Right cardiac atrium (tissue), 5 donors: ENCODE results near the gene PRTN3. TPM values are rescaled to one million over a fixed set of nuclear protein-coding genes. Genes with fewer than 3 reads are reported as not detected.
A peak's percentile ranks its signal among the peaks of the same experiment; 100 is the strongest.

Experiments
- ATAC-seq, 2 donors: fragments of 200-7000 bp; cut with Tn5 transposase; one replicate each; pipeline versions ENCODE4 v1.8.0 to v1.9.1; 2020; ENCODE audit warnings: moderate library complexity in 2 of 2, mild to moderate bottlenecking in 1 of 2
- DNase-seq, 3 donors: peaks; one replicate each; pipeline ENCODE4 v3.0.0-alpha.2; 2020
- H3K27ac ChIP-seq: one replicate; pipeline ENCODE4 v1.5.1; 2013; ENCODE audit warnings: mild to moderate bottlenecking, low read length, control low read depth, moderate library complexity
- H3K27me3 ChIP-seq: one replicate; pipeline ENCODE4 v1.6.1; 2013; ENCODE audit not compliant: control insufficient read depth, insufficient read depth
- H3K4me1 ChIP-seq: one replicate; pipeline ENCODE4 v1.6.1; 2013; ENCODE audit warnings: low read length; ENCODE audit not compliant: control insufficient read depth, insufficient read depth
- H3K4me3 ChIP-seq: one replicate; pipeline ENCODE4 v1.5.1; 2013; ENCODE audit warnings: low read length, control low read depth
- H3K9me3 ChIP-seq: one replicate; pipeline ENCODE4 v1.6.1; 2013; ENCODE audit warnings: low read length; ENCODE audit not compliant: control insufficient read depth
- WGBS: extraction: QIAGEN DNeasy Blood & Tissue Kit; methylation state at CpG from one replicate; pipeline ENCODE4 v1.1.7; 2013; 5-methylcytosine and 5-hydroxymethylcytosine counted together
- intact Hi-C, 4 donors: fragments of 100-400 bp; cut with DNase I; formaldehyde crosslinking; loops; one replicate each; pipeline versions ENCODE4 v1.11.0 to v1.14.0; 2022 to 2023
- polyA plus RNA-seq: library from polyadenylated mRNA; stranded (reverse); fragments of 200-250 nt; gene quantifications from one replicate; pipeline ENCODE4 v1.2.3, GENCODE V29; 2013
- total RNA-seq, 4 donors: library from RNA; stranded (reverse); fragmentation: NEBNext Ultra II Directional; extraction: Animal tissue kit (Norgen Biotek cat#: 25700); gene quantifications; one replicate each; pipeline ENCODE4 v1.2.1, GENCODE V29; 2021
- donor health status: healthy with polysubstance abuse.
- donor health status: DM: no; HTN: yes; CAD: no.
- donor health status: DM: no; HTN: no; CAD: no.
- donor health status: DM: no; HTN: yes; CAD: no; lungs with severe emphysema.
- donor health status: DM: yes; HTN: yes; CAD: no.

PRTN3 gene
- total and polyA plus RNA-seq, 5 donors: not detected

DNA sequence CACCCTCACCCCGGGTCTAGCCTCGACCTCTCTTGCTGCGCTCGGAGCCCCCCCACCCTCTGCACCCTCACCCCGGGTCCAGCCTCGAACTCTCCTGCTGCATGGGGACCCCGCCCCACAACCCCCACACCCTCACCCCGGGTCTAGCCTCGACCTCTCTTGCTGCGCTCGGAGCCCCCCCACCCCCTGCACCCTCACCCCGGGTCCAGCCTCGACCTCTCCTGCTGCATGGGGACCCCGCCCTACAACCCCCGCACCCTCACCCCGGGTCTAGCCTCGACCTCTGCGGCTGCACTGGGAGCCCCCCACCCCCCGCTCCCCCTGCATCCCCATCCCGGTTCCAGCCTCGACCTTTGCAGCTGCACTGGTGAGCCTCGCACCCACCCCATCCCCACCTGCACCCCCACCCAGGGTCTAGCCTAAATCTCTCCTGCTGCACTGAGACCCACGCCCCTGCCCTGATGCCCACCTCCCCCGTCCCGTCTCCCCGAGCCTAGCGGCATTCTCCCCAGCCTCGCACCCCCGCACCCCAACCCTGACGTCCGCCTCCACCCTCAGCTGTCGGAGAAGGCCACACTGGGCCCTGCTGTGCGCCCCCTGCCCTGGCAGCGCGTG, 20.4 kb downstream of the PRTN3 start:
- Histone ChIP-seq H3K4me1 (no peaks in the 10 kb centered on the region), H3K4me3 (peak overlapping the region; percentile 54), H3K27me3 (no peaks in the 10 kb centered on the region), H3K27ac (no peak overlapping the region), H3K9me3 (no peaks in the 10 kb centered on the region)
- DNase-seq (peak in 1 of 3 donors; percentile 58), ATAC-seq (no peak)
- WGBS: 68% methylated on average over 34 of the region's 35 CpGs
- intact Hi-C loops: loop anchor here in 2 of 4 donors (10.0 kb wide), 1 partner anchor 54 kb away; the partner anchor contains the start of genes KISS1R (in 2 of the 2) and R3HDM4 (in 2 of the 2)

DNA sequence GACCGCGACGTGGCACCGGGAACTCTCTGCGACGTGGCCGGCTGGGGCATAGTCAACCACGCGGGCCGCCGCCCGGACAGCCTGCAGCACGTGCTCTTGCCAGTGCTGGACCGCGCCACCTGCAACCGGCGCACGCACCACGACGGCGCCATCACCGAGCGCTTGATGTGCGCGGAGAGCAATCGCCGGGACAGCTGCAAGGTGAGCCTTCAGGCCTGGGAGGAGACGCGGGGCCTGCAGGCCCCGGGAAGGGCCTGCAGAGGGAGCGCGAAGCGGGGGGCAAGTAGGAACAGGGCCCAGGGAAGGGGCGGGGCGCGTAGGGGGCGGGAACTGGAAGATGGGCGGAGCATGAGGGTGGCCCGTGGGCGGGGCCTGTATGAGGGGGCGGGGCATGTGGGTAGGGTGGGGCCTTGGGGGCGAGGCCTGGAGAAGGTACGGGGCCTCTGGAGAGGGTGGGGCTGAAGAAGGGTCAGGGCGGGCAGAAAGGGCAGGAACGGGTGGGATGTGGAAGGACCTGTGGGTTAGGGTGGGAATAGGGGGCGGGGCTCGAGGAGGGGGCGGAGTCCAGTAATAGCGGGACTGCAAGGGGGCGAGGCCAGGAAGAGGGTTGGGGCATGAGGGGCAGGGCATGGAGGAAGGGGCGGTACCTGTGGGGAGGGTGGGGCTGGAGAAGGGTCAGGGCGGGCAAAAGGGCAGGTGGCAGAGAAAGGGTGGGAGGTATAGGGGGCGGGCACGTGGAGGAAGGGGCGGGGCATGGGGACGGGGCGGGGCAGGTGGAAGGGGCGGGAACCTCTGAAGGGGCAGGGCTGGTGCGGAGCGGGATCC, 21.2 kb downstream of the PRTN3 start:
- peak; percentile 55 to 81 (median 78) for DNase-seq
- no peaks in the 10 kb centered on the region for H3K4me1 ChIP-seq
- no peak overlapping the region for H3K27ac ChIP-seq
- 25% methylated on average over 60 of the region's 60 CpGs for WGBS
- no peaks in the 10 kb centered on the region for H3K27me3 ChIP-seq
- H3K9me3 ChIP-seq: no peaks in the 10 kb centered on the region
- ATAC-seq: peak in 1 of 2 donors; percentile 25
- intact Hi-C loops: loop anchor here in 2 of 4 donors (10.0 kb wide), 1 partner anchor 53 kb away; the partner anchor contains the start of genes KISS1R (in 2 of the 2) and R3HDM4 (in 2 of the 2)
- no peak overlapping the region for H3K4me3 ChIP-seq

DNA sequence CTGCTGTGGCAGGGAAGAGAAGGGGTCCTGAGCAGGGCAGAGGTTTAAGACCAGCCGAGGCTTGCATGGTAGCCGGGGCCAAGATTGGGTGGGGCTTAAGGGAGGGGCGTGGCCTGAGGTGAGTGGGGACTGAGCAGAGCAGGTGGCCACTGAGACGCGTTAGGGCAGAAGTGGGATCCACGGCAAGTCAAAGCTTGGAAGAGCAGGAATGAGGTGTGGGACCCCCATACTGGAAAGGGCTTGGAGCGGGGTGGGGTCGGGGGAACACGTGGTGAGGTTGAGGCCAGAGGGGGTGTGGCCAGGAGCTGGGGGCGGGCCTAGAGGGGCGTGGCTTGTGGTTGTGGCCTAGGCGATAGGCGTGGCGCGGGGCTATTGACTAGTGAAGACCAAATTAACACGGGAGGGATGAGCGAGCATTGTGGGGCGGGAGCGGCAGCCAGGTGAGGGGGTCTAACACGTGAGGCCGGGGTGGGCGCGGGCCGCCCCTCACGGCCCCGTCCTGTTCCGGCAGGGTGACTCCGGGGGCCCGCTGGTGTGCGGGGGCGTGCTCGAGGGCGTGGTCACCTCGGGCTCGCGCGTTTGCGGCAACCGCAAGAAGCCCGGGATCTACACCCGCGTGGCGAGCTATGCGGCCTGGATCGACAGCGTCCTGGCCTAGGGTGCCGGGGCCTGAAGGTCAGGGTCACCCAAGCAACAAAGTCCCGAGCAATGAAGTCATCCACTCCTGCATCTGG, 21.9 kb downstream of the PRTN3 start:
- Histone ChIP-seq H3K4me3 (no peak overlapping the region), H3K4me1 (no peaks in the 10 kb centered on the region), H3K27me3 (no peaks in the 10 kb centered on the region), H3K27ac (no peak overlapping the region), H3K9me3 (no peaks in the 10 kb centered on the region)
- DNase-seq: peak; percentile 70 to 89 (median 87)
- intact Hi-C loops: loop anchor here in 2 of 4 donors (10.0 kb wide), 1 partner anchor 52 kb away; the partner anchor contains the start of genes KISS1R (in 2 of the 2) and R3HDM4 (in 2 of the 2)
- ATAC-seq: peak in 1 of 2 donors; percentile 31
- 23% methylated on average over 48 of the region's 48 CpGs for WGBS

DNA sequence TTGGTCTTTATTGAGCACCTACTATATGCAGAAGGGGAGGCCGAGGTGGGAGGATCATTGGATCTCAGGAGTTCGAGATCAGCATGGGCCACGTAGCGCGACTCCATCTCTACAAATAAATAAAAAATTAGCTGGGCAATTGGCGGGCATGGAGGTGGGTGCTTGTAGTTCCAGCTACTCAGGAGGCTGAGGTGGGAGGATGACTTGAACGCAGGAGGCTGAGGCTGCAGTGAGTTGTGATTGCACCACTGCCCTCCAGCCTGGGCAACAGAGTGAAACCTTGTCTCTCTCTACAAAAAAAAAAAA, 22.5 kb downstream of the PRTN3 start:
- Histone ChIP-seq H3K4me1 (no peaks in the 10 kb centered on the region), H3K4me3 (no peak overlapping the region), H3K27ac (no peak overlapping the region), H3K27me3 (no peaks in the 10 kb centered on the region), H3K9me3 (no peaks in the 10 kb centered on the region)
- DNase-seq: peak in 1 of 3 donors; percentile 38
- ATAC-seq: no peak
- intact Hi-C loops: loop anchor here in 2 of 4 donors (10.0 kb wide), 1 partner anchor 52 kb away; the partner anchor contains the start of genes KISS1R (in 2 of the 2) and R3HDM4 (in 2 of the 2)
- WGBS: 72% methylated on average over 7 of the region's 7 CpGs

DNA sequence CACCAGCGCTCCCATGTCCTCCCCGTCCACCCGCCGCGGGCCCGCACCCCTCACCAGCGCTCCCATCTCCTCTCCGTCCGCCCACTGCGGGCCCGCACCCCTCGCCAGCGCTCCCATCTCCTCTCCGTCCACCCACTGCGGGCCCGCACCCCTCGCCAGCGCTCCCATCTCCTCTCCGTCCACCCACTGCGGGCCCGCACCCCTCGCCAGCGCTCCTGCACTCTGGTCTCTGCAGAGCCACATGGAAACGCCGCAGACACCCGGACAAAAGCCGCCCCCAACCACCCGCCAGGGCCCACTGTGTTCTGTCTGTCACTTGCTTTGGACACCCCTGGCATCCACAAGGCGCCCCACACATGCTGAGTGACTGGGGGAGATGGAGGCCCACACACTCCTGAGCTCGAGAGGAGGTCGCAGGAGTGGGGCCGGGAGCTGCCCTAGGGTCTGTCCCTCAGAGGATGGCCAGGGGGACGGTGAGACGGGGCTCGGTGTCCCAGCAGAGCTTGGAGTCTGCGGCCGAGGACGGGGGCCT, 26.0 kb downstream of the PRTN3 start:
- ATAC-seq: no peak
- intact Hi-C loops: loop anchor here in 2 of 4 donors (10.0 kb wide), 1 partner anchor 48 kb away; the partner anchor contains the start of genes KISS1R (in 2 of the 2) and R3HDM4 (in 2 of the 2)
- Histone ChIP-seq H3K27ac (no peak overlapping the region), H3K4me1 (no peaks in the 10 kb centered on the region), H3K27me3 (no peaks in the 10 kb centered on the region), H3K4me3 (no peak overlapping the region), H3K9me3 (no peaks in the 10 kb centered on the region)
- WGBS: 86% methylated on average over 38 of the region's 38 CpGs
- peak in 1 of 3 donors; percentile 69 for DNase-seq

DNA sequence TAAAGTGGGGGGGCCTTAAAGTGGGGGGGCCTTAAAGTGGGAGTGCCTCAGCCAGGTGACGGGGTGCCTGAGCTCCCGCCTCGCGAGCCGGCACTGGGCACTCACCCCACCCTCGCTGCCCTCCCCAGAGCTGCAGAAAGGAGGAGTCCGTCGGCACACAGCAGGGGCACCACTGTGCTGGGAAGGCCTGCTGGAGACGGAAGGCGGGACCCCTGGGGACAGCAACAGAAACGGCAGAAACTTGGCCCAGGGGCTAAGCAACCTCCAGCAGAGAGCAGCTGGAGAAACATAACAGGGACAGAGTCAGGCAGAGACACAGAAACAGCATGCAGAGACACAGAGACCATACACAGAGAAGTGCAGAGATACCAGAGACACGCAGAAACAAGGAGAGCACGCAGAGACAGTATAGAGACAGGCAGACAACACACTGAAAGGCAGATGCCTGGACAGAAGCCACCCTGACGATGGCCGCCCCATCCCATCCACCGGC, 26.5 kb downstream of the PRTN3 start:
- Histone ChIP-seq H3K4me3 (no peak overlapping the region), H3K27ac (no peak overlapping the region), H3K4me1 (no peaks in the 10 kb centered on the region), H3K9me3 (no peaks in the 10 kb centered on the region), H3K27me3 (no peaks in the 10 kb centered on the region)
- intact Hi-C loops: loop anchor here in 2 of 4 donors (10.0 kb wide), 1 partner anchor 47 kb away; the partner anchor contains the start of genes KISS1R (in 2 of the 2) and R3HDM4 (in 2 of the 2)
- ATAC-seq: no peak
- DNase-seq: peak in 2 of 3 donors; percentile 76 to 84
- WGBS: 61% methylated on average over 16 of the region's 16 CpGs

DNA sequence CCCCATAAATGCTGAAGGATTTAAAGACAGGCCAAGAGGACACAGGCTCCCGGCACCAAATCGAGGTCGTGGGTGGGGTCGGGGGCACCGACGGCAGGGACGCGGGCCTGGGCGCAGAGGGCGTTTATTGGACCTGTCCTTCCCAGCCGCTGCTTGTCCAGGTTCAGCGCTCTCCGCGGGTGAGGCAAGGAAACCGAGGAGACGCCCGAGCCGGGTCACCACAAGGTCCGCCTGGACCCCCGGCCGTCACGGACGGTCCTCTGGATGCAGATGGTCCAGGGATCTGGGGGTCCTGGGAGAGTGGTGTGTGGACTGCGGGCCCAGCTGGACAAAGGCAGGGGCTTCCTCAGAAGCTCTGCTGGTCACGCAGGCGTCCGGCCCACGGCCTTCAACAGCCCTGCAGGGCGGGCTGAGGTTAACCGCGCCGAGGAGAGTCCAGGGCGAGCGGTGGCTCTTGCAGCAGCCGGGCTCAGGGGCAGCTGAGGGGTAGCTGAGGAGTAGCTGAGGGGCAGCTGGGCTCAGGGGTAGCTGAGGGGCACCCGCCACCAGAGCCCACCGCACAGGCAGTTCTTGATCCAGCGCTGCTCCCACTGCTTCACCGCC, 27.2 kb downstream of the PRTN3 start:
- no peaks in the 10 kb centered on the region for H3K9me3 ChIP-seq
- intact Hi-C loops: loop anchor here in 2 of 4 donors (10.0 kb wide), 1 partner anchor 47 kb away; the partner anchor contains the start of genes KISS1R (in 2 of the 2) and R3HDM4 (in 2 of the 2)
- H3K27me3 ChIP-seq: no peaks in the 10 kb centered on the region
- no peak overlapping the region for H3K4me3 ChIP-seq
- H3K4me1 ChIP-seq: no peaks in the 10 kb centered on the region
- DNase-seq: peak in 1 of 3 donors; percentile 61
- H3K27ac ChIP-seq: no peak overlapping the region
- ATAC-seq: no peak
- WGBS: 92% methylated on average over 39 of the region's 39 CpGs

DNA sequence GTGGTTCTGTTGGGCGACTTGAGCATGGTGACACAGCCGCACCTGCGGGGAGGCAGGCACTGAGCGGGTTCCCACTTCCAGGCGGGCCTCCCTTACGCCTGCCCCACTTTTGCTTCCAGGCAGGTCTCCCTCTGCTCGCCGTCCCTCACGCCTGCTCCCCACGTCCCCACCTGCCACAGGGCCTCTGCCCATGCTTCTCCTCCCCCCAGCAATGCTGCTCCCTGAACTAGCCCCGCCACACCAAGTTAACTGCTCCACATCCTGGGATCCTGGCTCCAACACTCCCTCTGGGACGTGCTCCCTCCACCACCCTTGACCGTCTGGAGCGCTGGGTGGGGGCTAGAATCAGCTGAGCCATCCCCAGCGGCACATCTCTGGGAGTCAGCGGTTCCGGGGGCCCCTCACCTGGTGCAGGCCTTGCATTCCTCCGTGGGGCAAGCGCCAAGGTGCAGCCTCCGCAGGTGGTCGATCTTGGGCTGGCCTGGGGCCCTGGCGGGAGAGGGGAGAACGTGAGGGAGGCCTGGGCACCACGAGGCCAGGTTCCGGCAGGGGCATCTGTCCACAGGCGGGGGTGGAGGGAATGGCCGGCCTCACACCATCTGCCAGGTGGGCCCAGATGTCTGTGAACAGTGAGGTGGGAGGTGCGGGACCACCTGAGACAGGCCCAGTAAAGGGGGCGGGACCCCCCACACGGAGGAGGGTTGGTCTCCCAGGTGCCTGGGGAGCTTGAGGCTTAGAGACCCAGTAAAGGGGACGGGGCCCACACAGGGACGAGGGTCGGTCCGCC, 27.9 kb downstream of the PRTN3 start:
- H3K4me1 ChIP-seq: no peaks in the 10 kb centered on the region
- ATAC-seq (peak; percentile 0 to 1), DNase-seq (peak in 1 of 3 donors; percentile 65)
- H3K27ac ChIP-seq: no peak overlapping the region
- no peak overlapping the region for H3K4me3 ChIP-seq
- no peaks in the 10 kb centered on the region for H3K27me3 ChIP-seq
- 92% methylated on average over 34 of the region's 34 CpGs for WGBS
- H3K9me3 ChIP-seq: no peaks in the 10 kb centered on the region
- intact Hi-C loops: loop anchor here in 2 of 4 donors (10.0 kb wide), 1 partner anchor 46 kb away; the partner anchor contains the start of genes KISS1R (in 2 of the 2) and R3HDM4 (in 2 of the 2)
